GM23338 (cell line): ENCODE results near the gene VPS54.

ENCODE experiments used
- EZH2phosphoT487 ChIP-seq: fragments of 200-600 bp; sonication (generic); IDR thresholded peaks from one replicate; pipeline ENCODE4 v1.8.1; 2018; ENCODE audit warnings: antibody characterized with exemption; ENCODE audit not compliant: unreplicated experiment
- POLR2AphosphoS5 ChIP-seq: IDR thresholded peaks from 2 replicates; pipeline ENCODE4 v1.6.1; 2016; ENCODE audit warnings: antibody characterized with exemption, low read depth
- TF ChIP-seq, protein P1 (sequence below), 2 experiments: fragments of 200-600 bp in 1 of 2; sonication (generic) in 1 of 2; conservative IDR thresholded peaks; 2 replicates each; pipeline versions ENCODE4 v1.5.1 to v1.6.1; 2016 to 2017; ENCODE audit warnings: antibody characterized with exemption in 2 of 2, low read depth in 2 of 2, mild to moderate bottlenecking in 2 of 2, moderate library complexity in 1 of 2
- TF ChIP-seq, protein P2 (sequence below): IDR thresholded peaks from 2 replicates; pipeline ENCODE4 v1.6.1; 2016; ENCODE audit warnings: antibody characterized with exemption
- TF ChIP-seq, protein P3 (sequence below): IDR thresholded peaks from one replicate; pipeline ENCODE4 v1.6.1; 2018; ENCODE audit warnings: antibody characterized with exemption; ENCODE audit not compliant: unreplicated experiment

DNA sequence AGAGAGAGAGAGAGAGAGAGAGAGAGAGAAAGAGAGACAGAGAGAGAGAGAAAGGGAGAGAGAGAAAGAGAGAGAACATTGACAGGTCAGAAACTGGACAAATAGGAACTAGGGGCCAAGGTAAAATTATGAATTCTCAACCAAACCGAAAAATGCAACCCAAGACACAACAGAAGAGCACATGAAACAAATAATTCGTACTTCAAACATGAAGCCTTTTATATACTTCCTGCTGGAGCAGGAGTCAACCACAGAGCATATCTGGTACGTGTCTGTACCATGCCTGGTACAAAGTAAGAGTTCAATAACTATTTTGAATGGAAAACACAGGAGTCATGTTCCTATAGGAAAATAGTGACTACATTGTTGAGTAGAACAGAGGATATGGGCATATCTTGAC is 6.5 kb upstream of the VPS54 start:
- TF ChIP-seq, protein P1, sequence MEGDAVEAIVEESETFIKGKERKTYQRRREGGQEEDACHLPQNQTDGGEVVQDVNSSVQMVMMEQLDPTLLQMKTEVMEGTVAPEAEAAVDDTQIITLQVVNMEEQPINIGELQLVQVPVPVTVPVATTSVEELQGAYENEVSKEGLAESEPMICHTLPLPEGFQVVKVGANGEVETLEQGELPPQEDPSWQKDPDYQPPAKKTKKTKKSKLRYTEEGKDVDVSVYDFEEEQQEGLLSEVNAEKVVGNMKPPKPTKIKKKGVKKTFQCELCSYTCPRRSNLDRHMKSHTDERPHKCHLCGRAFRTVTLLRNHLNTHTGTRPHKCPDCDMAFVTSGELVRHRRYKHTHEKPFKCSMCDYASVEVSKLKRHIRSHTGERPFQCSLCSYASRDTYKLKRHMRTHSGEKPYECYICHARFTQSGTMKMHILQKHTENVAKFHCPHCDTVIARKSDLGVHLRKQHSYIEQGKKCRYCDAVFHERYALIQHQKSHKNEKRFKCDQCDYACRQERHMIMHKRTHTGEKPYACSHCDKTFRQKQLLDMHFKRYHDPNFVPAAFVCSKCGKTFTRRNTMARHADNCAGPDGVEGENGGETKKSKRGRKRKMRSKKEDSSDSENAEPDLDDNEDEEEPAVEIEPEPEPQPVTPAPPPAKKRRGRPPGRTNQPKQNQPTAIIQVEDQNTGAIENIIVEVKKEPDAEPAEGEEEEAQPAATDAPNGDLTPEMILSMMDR (conservative IDR thresholded peaks at IDR 0.05; ENCODE audit: low read depth in 2 of 2): no peak
- TF ChIP-seq, protein P2, sequence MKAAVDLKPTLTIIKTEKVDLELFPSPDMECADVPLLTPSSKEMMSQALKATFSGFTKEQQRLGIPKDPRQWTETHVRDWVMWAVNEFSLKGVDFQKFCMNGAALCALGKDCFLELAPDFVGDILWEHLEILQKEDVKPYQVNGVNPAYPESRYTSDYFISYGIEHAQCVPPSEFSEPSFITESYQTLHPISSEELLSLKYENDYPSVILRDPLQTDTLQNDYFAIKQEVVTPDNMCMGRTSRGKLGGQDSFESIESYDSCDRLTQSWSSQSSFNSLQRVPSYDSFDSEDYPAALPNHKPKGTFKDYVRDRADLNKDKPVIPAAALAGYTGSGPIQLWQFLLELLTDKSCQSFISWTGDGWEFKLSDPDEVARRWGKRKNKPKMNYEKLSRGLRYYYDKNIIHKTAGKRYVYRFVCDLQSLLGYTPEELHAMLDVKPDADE: no peak
- TF ChIP-seq, protein P3, sequence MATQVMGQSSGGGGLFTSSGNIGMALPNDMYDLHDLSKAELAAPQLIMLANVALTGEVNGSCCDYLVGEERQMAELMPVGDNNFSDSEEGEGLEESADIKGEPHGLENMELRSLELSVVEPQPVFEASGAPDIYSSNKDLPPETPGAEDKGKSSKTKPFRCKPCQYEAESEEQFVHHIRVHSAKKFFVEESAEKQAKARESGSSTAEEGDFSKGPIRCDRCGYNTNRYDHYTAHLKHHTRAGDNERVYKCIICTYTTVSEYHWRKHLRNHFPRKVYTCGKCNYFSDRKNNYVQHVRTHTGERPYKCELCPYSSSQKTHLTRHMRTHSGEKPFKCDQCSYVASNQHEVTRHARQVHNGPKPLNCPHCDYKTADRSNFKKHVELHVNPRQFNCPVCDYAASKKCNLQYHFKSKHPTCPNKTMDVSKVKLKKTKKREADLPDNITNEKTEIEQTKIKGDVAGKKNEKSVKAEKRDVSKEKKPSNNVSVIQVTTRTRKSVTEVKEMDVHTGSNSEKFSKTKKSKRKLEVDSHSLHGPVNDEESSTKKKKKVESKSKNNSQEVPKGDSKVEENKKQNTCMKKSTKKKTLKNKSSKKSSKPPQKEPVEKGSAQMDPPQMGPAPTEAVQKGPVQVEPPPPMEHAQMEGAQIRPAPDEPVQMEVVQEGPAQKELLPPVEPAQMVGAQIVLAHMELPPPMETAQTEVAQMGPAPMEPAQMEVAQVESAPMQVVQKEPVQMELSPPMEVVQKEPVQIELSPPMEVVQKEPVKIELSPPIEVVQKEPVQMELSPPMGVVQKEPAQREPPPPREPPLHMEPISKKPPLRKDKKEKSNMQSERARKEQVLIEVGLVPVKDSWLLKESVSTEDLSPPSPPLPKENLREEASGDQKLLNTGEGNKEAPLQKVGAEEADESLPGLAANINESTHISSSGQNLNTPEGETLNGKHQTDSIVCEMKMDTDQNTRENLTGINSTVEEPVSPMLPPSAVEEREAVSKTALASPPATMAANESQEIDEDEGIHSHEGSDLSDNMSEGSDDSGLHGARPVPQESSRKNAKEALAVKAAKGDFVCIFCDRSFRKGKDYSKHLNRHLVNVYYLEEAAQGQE: no peak
- TF ChIP-seq POLR2AphosphoS5: no peak
- TF ChIP-seq EZH2phosphoT487: no peak
